Measurements from ENCODE around the gene SERP1.
A peak's percentile ranks its signal among the peaks of the same experiment; 100 is the strongest.

The SERP1 gene

GRCh38 chr3:150546226-150547044, at the start of gene SERP1, which contains the start of gene EIF2A:
SERP1 (minus strand) TSS chr3:150546496; CDS start chr3:150546135, 361 bp downstream.
EIF2A (plus strand) TSS chr3:150546787; CDS start chr3:150546803, 16 bp downstream.
- peak; percentile 99 for DNase-seq (ENCODE audit: low spot score)

GRCh38 chr3:150594150-150594549, 47.9 kb upstream of the SERP1 start:
- no peak for DNase-seq (ENCODE audit: low spot score)

- no peak for DNase-seq (ENCODE audit: low spot score)
Observed at GRCh38 chr3:150589759-150590158, 43.5 kb upstream of the SERP1 start.

- DNase-seq (ENCODE audit: low spot score): no peak
Observed at GRCh38 chr3:150588027-150588830, 41.9 kb upstream of the SERP1 start.

GRCh38 chr3:150583028-150583427, 36.7 kb upstream of the SERP1 start:
- no peak for DNase-seq (ENCODE audit: low spot score)

- DNase-seq (ENCODE audit: low spot score): no peak
Observed at GRCh38 chr3:150582620-150583019, 36.3 kb upstream of the SERP1 start.

- no peak for DNase-seq (ENCODE audit: low spot score)
Observed at GRCh38 chr3:150581174-150581573, 34.9 kb upstream of the SERP1 start.

GRCh38 chr3:150577855-150578254, 31.6 kb upstream of the SERP1 start:
- peak; percentile 12 for DNase-seq (ENCODE audit: low spot score)

GRCh38 chr3:150567328-150567727, 21.0 kb upstream of the SERP1 start:
- no peak for DNase-seq (ENCODE audit: low spot score)

- DNase-seq (ENCODE audit: low spot score): no peak
Observed at GRCh38 chr3:150564243-150564642, 17.9 kb upstream of the SERP1 start.

- no peak for DNase-seq (ENCODE audit: low spot score)
Observed at GRCh38 chr3:150557725-150558124, 11.4 kb upstream of the SERP1 start.

GRCh38 chr3:150556792-150557191, 10.5 kb upstream of the SERP1 start:
- DNase-seq (ENCODE audit: low spot score): no peak

GRCh38 chr3:150555859-150556436, 9.7 kb upstream of the SERP1 start:
- no peak for DNase-seq (ENCODE audit: low spot score)

GRCh38 chr3:150547045-150547741, 897 bp upstream of the SERP1 start:
- DNase-seq (ENCODE audit: low spot score): no peak

GRCh38 chr3:150545419-150546225, 674 bp downstream of the SERP1 start:
- peak; percentile 44 for DNase-seq (ENCODE audit: low spot score)

GRCh38 chr3:150544726-150545125, 1.6 kb downstream of the SERP1 start:
- DNase-seq (ENCODE audit: low spot score): peak; percentile 64

GRCh38 chr3:150544041-150544440, 2.3 kb downstream of the SERP1 start:
- DNase-seq (ENCODE audit: low spot score): no peak

GRCh38 chr3:150543531-150543930, 2.8 kb downstream of the SERP1 start:
- no peak for DNase-seq (ENCODE audit: low spot score)

GRCh38 chr3:150543128-150543527, 3.2 kb downstream of the SERP1 start:
- no peak for DNase-seq (ENCODE audit: low spot score)

- no peak for DNase-seq (ENCODE audit: low spot score)
Observed at GRCh38 chr3:150540991-150541390, 5.3 kb downstream of the SERP1 start.

- no peak for DNase-seq (ENCODE audit: low spot score)
Observed at GRCh38 chr3:150540297-150540696, 6.0 kb downstream of the SERP1 start.

Data from cerebellar cortex (tissue), 1 donor.